Renal pelvis (tissue), 4 donors: ENCODE results near the gene BARD1. TPM values are rescaled to one million over a fixed set of nuclear protein-coding genes. Genes with fewer than 3 reads are reported as not detected.
"Not testable (repeated sequence)": the region's sequence is repeated elsewhere in the genome, so short reads cannot be mapped to it uniquely, and the experiment has no call there.

Source experiments
- DNase-seq: peaks from one replicate; pipeline ENCODE4 v3.0.0-alpha.2; 2013
- polyA plus RNA-seq, 3 donors: library from polyadenylated mRNA; unstranded; fragments of 120-200 nt; gene quantifications; one replicate each; pipeline ENCODE4 v1.2.1, GENCODE V29; 2013; ENCODE audit not compliant: insufficient read length in 3 of 3

BARD1 gene
- polyA plus RNA-seq, 3 donors: 21.4 to 23.0 (median 22.9) TPM

- DNase-seq: no peak
Measured at GRCh38 chr2:214781226-214781625, 28.3 kb downstream of the BARD1 start.

- no peak for DNase-seq
Measured at GRCh38 chr2:214775971-214776370, 33.5 kb downstream of the BARD1 start.

GRCh38 chr2:214774108-214774507 is 35.4 kb downstream of the BARD1 start:
- DNase-seq: no peak

GRCh38 chr2:214772443-214773015 is 37.0 kb downstream of the BARD1 start:
- DNase-seq: no peak

- DNase-seq: no peak
Measured at GRCh38 chr2:214765180-214765579, 44.3 kb downstream of the BARD1 start.

- DNase-seq: no peak
Measured at GRCh38 chr2:214753455-214753854, 56.0 kb downstream of the BARD1 start.

GRCh38 chr2:214750529-214750928 is 59.0 kb downstream of the BARD1 start:
- no peak for DNase-seq

GRCh38 chr2:214747992-214748391 is 61.5 kb downstream of the BARD1 start:
- no peak for DNase-seq

GRCh38 chr2:214742119-214742518 is 67.4 kb downstream of the BARD1 start:
- no peak for DNase-seq

- DNase-seq: no peak
Measured at GRCh38 chr2:214740867-214741395, 68.6 kb downstream of the BARD1 start.

GRCh38 chr2:214737188-214737587 is 72.3 kb downstream of the BARD1 start:
- DNase-seq: no peak

- DNase-seq: no peak
Measured at GRCh38 chr2:214730800-214731407, 78.6 kb downstream of the BARD1 start.

- DNase-seq: no peak
Measured at GRCh38 chr2:214730248-214730647, 79.2 kb downstream of the BARD1 start.

- no peak for DNase-seq
Measured at GRCh38 chr2:214724741-214725140, 84.7 kb downstream of the BARD1 start.

- DNase-seq: not testable (repeated sequence)
Measured at GRCh38 chr2:214717837-214718236, 91.6 kb downstream of the BARD1 start.

GRCh38 chr2:214716811-214717560 is 92.5 kb downstream of the BARD1 start:
- no peak for DNase-seq

GRCh38 chr2:214715025-214715424 is 94.5 kb downstream of the BARD1 start:
- DNase-seq: no peak

GRCh38 chr2:214713080-214713830 is 96.2 kb downstream of the BARD1 start:
- DNase-seq: no peak

- no peak for DNase-seq
Measured at GRCh38 chr2:214710729-214711128, 98.8 kb downstream of the BARD1 start.

GRCh38 chr2:214706986-214707385 is 102.5 kb downstream of the BARD1 start:
- DNase-seq: no peak

GRCh38 chr2:214699236-214699635 is 110.2 kb downstream of the BARD1 start:
- DNase-seq: no peak

GRCh38 chr2:214696681-214697080 is 112.8 kb downstream of the BARD1 start:
- DNase-seq: no peak
